ENCODE data around the gene MATN1. TPM values are rescaled to one million over a fixed set of nuclear protein-coding genes. Genes with fewer than 3 reads are reported as not detected.

MATN1 gene
- polyA plus RNA-seq, 1 donor (not counting 4 experiments of a cell fraction or from before 2014, with no cell fraction given) = 0.05 TPM

GRCh38 chr1:30737357-30738039, 14.1 kb upstream of the MATN1 start:
- FAIRE-seq (no peak), DNase-seq (ENCODE audit: low read depth, low spot score) (no peak)
- Histone ChIP-seq H4K20me1 (ENCODE audit: control insufficient read depth, extremely low read depth, insufficient read depth, low read length) (no peaks in the 10 kb centered on the region), H3K9me3 (ENCODE audit: control insufficient read depth, low read depth, low read length) (peaks cover 3% of the 10 kb centered on the region), H3K9ac (ENCODE audit: control insufficient read depth, extremely low read depth, insufficient read depth, low read length) (no peak overlapping the region), H3K4me2 (ENCODE audit: control insufficient read depth, extremely low read depth, insufficient read depth, low read depth, low read length) (no peak overlapping the region), H3K4me1 (ENCODE audit: control insufficient read depth, extremely low read depth, insufficient read depth, low read length) (peaks cover 10% of the 10 kb centered on the region), H3K36me3 (ENCODE audit: control insufficient read depth in 2 of 2, extremely low read depth in 1 of 2, insufficient read depth in 2 of 2, low read length in 2 of 2) (no peaks in the 10 kb centered on the region), H2AFZ (ENCODE audit: control insufficient read depth, low read length) (no peak overlapping the region), H3K9me1 (ENCODE audit: control insufficient read depth, extremely low read depth, insufficient read depth, low read length) (no peaks in the 10 kb centered on the region), H3K27me3 (ENCODE audit: control insufficient read depth, extremely low read depth, insufficient read depth, low read length) (no peaks in the 10 kb centered on the region), H3K4me3 (ENCODE audit: control insufficient read depth in 2 of 3, extremely low read depth in 1 of 3, insufficient read depth in 2 of 3, low read depth in 1 of 3, low read length in 3 of 3) (no peak overlapping the region), H3K79me2 (ENCODE audit: control insufficient read depth, insufficient read depth, low read length) (no peaks in the 10 kb centered on the region), H3K27ac (ENCODE audit: control insufficient read depth, insufficient read depth, low read length) (no peak overlapping the region)
- dilution Hi-C loops (cut with MboI; ENCODE audit: extremely low pct_ligation_motif_present, low sequenced_read_pairs) = no loop called here
- TF ChIP-seq EZH2 (IDR thresholded peaks at IDR 0.05; ENCODE audit: low read length) = no peak
- no peak for TF ChIP-seq CTCF (optimal IDR thresholded peaks at IDR 0.05 in 1 of 3, IDR thresholded peaks at IDR 0.05 in 1 of 3, conservative IDR thresholded peaks at IDR 0.05 in 1 of 3; ENCODE audit: extremely low read depth in 1 of 3, insufficient read depth in 2 of 3, low read length in 3 of 3)

GRCh38 chr1:30735668-30736498, 12.5 kb upstream of the MATN1 start:
- Histone ChIP-seq H3K36me3 (ENCODE audit: control insufficient read depth in 2 of 2, extremely low read depth in 1 of 2, insufficient read depth in 2 of 2, low read length in 2 of 2) (no peaks in the 10 kb centered on the region), H3K4me2 (ENCODE audit: control insufficient read depth, extremely low read depth, insufficient read depth, low read depth, low read length) (no peak overlapping the region), H3K27me3 (ENCODE audit: control insufficient read depth, extremely low read depth, insufficient read depth, low read length) (no peaks in the 10 kb centered on the region), H3K27ac (ENCODE audit: control insufficient read depth, insufficient read depth, low read length) (no peak overlapping the region), H4K20me1 (ENCODE audit: control insufficient read depth, extremely low read depth, insufficient read depth, low read length) (no peaks in the 10 kb centered on the region), H3K4me3 (ENCODE audit: control insufficient read depth in 2 of 3, extremely low read depth in 1 of 3, insufficient read depth in 2 of 3, low read depth in 1 of 3, low read length in 3 of 3) (no peak overlapping the region), H3K4me1 (ENCODE audit: control insufficient read depth, extremely low read depth, insufficient read depth, low read length) (peaks cover 3% of the 10 kb centered on the region), H3K79me2 (ENCODE audit: control insufficient read depth, insufficient read depth, low read length) (no peaks in the 10 kb centered on the region), H3K9me1 (ENCODE audit: control insufficient read depth, extremely low read depth, insufficient read depth, low read length) (no peaks in the 10 kb centered on the region), H2AFZ (ENCODE audit: control insufficient read depth, low read length) (no peak overlapping the region), H3K9me3 (ENCODE audit: control insufficient read depth, low read depth, low read length) (peaks cover 3% of the 10 kb centered on the region), H3K9ac (ENCODE audit: control insufficient read depth, extremely low read depth, insufficient read depth, low read length) (no peak overlapping the region)
- DNase-seq (ENCODE audit: low read depth, low spot score) = no peak
- FAIRE-seq = no peak
- dilution Hi-C loops (cut with MboI; ENCODE audit: extremely low pct_ligation_motif_present, low sequenced_read_pairs) = no loop called here
- no peak for TF ChIP-seq CTCF (optimal IDR thresholded peaks at IDR 0.05 in 1 of 3, IDR thresholded peaks at IDR 0.05 in 1 of 3, conservative IDR thresholded peaks at IDR 0.05 in 1 of 3; ENCODE audit: extremely low read depth in 1 of 3, insufficient read depth in 2 of 3, low read length in 3 of 3)
- TF ChIP-seq EZH2 (IDR thresholded peaks at IDR 0.05; ENCODE audit: low read length) = no peak

All from keratinocyte (primary cell).